NCI-H2227 treated with DMSO at 0.1 percent for 48 hours (cell line): Measurements from ENCODE around the gene IRS2.

Experiments
- DNase-seq: peaks from one replicate; lab custom pipeline; 2025; lab: John Stamatoyannopoulos, UW

The IRS2 gene

DNA sequence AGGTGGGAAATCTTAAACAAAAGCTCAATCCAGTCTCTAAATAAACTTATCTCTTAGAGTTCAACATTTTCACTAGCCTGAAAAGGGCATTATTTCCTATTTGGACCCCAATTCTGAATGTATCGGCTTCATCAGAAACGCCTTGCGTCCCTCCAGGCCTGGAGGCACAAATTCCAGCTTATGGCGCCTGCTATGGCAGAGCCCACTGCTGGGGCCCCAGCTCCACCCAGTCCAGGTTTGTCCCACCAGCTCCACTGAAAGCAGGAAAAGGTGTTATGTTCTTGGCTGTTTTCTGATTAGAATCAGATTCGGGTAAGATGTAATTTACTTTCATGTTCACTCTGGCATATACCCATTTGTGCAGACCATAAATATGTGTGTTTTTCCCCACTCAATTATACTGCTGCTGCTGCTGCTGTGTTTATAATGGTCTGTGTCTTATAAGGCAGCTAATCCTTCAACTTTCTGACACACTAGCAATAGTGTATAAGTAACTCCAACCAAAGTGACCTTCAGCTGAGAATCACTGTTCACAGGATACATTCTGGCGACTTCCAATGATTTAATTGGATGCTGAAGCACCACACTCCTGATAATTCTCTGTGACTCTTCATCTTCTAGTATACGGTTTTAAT, 6.4 kb downstream of the IRS2 start:
- DNase-seq = no peak

DNA sequence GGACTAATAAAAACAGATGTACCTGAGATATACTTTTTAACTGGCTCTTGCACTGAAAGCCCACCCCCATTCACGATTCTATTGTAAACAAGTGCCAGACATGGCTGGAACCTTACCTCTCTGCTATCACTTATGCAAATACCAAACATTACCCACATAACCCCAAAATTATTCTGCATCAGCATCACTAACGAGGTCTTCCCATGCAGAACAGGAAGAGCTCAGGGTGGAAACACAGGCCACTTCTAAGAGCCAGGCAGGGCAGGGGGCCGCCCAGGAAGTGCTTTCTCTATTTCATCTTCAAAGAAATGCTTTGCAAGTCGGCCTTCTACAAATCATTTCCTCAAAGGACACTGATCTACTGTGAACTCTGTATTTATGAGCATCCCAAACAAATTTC, 7.3 kb downstream of the IRS2 start:
- DNase-seq = no peak

DNA sequence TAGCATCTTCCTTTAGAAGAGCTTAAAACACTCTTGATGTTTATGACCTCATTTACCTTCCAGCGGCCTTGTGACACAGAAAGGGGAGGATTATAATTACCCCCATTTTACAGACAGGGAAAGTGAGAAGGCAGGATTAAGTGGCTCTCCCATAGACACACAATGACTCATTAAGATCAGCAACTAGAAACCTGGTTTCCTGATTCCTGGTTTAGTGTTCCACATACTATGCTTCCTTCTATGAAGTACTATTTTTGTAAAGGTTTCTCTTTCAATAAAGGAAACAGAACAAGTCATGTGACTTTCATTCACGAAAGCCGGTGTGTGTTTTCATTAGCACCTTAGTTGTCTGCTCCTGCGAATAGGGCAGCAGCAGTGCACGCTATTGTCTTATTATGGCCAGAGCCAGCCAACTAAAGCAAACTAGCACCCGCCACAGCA, 8.3 kb downstream of the IRS2 start:
- no peak for DNase-seq

DNA sequence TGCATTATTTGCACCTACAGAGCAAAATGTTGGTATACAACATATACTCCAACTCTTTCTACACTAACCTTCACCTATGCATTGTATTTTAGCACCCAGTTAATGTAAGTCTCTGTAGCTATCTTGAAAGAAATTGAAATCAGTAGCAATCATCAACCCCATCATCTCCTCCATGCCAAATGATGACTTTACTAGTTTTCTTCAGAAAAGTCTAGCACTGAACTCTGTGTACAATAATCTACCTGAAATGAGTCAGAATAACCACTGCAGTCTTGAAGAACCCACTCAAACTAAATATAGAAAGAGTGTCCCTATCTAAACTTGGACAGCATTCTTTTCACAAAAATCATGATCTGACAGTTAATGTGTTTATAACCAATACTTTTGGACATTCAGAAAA, 9.8 kb downstream of the IRS2 start:
- DNase-seq = no peak

DNA sequence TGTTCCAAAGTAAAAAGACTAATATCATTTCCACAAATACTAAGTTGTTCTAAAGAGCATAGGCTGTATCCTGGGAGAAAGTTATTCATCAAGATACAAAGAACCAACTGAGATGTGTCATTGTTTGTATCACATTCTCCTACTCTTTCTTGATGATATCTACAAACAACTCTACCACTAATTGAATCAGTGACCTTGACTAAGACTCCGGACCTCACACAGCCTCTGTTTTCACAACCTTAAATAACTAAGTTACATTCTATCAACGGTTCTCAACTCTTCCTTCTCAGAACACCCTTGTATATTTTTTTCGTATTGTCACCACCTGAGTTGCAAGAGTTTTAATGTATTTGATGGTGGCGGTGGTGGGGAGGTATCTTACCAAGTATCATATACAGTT, 12.6 kb downstream of the IRS2 start:
- no peak for DNase-seq

DNA sequence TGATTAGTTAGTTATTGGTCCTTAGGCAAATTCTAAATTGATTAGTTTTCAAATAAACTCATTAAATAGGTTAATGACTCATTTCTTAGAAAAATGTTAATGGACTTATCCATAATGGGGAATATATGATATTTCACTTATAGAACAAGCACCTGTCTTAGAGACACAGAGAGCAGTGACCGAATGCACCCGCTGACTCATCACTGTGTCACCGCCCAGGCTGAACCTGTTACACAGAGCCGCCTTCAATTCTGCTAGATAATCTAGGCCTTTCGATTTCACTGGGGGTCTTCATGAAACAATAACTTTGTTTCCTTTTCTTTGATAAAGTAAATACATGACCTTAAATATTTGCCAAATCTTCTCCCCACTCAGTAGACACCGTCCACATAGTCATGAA, 13.1 kb downstream of the IRS2 start:
- DNase-seq = no peak

DNA sequence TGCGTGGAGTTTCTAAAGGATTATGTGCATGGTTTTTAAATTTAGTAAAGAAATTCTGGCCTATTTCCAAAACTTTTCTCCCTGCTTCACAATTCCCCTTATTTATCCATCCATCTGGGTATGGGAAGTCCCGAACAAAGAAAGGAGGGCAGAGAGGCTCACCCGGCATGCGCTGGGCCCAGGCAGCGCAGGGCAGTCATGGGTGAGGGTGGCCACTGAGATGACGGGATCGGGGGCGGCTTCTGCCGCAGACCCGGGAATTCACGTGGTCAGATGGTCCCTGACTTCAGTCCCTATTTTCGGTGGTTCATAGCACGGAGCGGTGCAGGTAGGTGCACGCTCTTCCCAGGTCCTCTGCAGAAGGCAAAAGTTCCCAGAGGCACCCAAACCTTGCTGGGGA, 14.5 kb downstream of the IRS2 start:
- DNase-seq = no peak

DNA sequence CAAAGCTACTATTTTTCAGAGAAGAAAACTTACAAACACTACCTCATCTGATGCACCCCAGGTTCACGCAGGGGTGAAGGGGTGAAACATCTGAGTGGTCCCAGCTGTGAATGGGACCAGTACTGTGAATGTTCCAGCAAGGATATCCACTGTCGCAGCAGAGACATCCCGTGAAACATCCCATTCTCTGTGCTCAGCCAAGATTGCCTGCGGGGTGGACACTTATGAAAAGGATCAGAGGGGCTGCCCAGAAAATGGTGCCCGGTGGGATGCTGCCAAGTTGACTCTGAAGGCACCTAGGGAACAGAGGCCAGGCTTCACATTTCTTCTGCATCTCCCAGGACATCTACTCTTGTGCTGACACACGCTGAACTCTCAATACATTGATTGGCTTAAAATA, 15.9 kb downstream of the IRS2 start:
- DNase-seq = no peak

DNA sequence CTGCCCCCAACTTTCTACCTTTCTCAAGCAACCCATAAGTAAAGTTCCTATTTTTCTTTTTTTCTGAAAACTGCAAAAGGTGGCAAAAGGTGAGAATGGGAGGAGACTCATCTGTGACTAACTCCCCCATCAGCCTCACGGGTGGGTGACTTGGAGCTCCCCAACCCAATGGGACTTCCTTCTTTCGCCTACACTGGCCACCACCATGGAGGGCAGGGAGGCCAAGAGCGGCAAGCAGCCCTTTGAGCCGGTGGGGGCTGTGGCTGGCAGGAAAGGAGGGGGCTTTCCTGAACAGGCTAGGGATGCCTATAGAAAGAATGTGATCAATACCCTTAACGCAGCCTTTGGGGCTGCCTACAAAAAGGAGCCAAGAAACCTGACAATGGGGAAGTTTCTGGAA, 16.5 kb downstream of the IRS2 start:
- DNase-seq = no peak

DNA sequence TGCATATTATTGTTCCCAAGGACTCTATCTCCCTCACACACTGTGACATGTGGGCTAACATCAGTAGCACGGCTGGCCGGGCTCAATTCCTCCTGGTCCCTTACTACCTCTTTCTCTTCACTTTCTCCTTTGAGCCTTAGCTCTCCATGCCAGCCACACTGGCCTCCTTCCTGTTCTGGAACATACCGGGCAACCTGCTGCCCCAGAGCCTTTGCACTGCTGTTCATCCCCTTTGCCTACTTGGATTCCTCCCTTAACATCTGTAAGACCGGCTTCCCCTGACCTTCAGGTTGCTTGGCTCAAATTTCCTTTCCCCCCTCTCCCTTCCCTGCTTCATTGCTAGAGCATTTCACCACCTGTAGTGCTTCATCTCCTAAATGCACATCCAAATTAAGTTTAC, 17.1 kb downstream of the IRS2 start:
- DNase-seq = no peak

DNA sequence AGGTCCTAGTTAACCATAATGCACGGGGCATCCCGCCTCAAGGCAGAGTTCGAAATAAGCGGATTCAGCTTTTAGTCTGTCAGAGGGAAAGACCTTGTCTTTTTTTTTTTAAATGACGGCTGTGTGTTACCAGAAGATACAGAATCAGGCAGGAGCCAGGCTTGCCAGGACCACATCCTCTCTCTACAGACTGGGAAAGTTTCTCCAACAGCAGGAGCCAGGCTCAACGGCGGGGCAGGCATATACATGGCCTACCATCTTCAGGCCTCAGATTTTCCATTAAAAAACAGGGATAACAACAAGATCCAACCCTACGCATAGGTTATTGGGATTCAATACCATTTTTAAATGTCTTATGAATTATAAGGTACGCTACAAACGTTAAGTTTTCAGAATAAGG, 17.8 kb downstream of the IRS2 start:
- DNase-seq = no peak

DNA sequence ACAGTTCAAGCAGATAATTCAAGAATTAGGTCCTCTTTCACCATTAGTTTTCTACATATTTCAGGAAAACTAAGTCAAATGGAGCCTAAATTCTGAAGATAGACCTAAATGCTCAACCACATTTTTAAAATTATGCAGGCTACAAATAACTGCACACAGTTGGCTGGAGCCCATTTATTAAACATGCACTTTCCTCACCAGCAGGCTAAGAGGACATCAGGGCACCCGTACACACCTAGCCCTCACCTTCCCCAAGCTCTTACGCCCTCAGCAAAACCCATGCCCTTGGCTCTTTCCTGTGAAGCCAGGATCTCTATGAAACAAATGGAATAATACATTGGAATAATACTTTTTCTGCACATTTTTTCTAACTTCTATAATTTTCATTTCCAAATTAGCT, 18.2 kb downstream of the IRS2 start:
- DNase-seq = no peak

DNA sequence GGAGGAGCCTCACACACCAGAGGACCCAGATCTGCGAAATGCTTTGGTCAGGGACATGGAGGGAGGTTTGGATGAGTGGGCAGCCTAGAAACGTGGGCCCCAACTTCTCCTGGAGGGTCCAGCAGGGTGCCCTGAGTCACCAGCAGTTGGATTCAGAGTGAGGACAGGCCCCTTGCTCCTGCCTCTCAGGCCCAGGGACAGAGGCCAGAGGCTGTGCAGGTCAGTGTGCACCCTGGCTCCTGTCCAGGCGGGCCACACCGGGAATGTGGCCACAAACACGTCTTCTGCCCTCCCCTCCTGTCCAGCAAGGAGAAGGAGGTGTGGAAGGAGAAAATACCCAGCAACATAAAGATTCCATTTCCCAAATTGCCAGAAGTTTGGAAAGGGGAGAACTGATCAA, 19.4 kb downstream of the IRS2 start:
- DNase-seq = no peak

DNA sequence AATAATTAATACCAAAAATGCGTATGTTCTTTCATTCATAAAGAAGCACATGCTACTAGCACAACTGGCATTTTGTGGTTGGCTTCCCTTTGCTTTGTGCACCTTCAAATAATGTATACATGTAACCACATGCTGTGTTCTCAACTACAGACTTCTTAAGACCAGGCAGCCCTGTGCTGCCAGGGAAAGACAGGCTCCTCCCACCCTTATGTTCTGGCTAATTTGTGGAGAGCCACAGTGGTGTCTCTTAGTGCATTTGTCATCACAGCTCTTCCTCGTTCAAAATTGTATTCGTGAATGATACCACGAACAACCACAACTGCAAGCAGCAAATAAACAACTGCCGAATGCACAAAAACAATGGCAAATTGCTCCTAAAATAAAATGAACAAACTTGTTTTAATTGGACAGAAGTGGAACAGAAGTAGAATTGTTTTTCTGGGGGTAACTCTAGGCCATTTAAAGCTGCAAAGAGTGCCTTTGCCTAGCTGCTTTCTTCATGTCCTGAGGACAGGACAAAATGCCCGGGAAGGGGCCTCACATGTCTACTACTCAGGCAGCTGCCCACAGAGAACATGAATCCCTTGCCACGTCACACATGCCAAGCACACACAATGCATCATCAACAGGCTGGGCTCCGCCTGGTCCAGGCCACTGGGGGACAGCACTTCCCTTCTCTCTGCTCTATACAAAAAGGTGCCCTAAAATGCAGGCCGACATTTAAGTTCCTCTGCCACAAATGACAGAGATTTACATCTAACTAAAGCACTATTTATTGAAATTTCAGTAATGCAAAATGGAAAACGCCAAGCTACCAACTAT, 21.7 kb downstream of the IRS2 start:
- no peak for DNase-seq

DNA sequence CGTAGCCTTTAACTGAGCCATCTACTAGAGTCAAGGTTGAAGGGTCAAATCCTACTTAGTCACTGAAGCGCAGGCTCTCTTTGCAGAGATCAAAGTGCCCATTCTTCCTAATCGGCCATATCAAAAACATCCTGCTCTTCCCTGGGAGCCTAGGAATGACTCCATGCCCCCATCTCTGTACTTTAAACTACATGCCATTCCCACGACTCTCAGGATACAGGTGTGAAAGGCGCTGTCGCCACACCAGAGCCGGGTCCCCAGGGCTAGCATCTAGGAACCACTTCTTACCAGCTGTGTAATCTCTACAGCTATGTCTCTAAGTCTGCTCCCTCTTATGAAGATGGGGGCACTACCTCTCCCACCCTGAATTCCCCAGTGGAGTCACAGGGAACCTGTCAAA, 22.3 kb downstream of the IRS2 start:
- DNase-seq = no peak

DNA sequence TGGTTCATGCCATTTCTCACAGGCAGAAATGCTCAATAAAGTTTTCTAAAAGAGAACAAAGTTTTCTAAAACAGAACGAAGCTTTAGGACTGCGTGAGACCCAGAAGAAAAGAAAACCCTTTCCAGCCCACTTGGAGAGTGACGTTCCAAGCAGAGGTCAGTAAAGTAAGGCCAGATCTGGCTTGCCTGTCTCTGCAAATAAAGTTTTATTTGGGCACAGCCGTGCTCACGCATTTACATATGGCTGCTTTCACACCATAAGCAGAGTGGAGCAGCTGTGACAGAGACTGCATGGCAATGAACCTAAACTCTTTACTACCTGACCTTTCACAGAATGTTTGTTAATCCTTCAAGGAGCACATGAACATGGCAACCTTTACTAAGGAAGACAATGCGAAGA, 23.6 kb downstream of the IRS2 start:
- DNase-seq = no peak

DNA sequence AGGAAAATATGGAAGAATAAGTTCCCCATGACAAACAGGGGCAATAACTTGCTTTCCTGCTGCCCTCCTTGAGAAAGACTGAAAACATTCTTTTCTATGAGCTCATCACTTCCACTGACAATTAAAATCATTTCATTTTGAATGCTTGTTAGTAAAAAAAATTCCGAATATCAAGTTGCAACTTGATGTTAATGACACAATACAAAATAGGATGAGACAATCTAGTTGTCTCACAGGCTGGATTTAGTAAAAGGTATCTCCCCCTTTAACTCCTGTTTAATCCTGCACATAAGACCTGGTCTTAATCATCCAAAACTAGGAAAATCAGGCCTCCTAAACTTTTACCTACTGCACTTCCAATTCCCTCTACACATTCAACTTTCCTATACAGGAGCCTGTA, 24.7 kb downstream of the IRS2 start:
- no peak for DNase-seq

DNA sequence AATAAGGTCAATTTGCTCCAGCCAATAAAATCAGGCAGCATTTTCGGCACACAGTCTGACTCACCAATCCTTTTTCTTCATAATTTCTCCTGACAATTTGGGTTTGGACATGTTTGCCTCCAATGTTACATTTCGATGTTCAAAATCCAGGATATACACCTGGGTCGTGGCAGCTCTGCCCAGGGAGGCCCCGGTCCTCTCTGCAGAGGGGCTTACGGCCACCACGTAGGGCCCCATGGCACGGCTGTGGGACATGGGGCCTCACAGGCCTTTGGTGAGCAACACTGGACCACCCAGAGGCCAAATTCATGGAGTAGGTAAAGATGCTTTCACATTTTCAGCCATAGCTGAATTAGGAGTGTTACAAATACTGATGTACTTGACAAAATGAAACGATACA, 25.4 kb downstream of the IRS2 start:
- DNase-seq = no peak

DNA sequence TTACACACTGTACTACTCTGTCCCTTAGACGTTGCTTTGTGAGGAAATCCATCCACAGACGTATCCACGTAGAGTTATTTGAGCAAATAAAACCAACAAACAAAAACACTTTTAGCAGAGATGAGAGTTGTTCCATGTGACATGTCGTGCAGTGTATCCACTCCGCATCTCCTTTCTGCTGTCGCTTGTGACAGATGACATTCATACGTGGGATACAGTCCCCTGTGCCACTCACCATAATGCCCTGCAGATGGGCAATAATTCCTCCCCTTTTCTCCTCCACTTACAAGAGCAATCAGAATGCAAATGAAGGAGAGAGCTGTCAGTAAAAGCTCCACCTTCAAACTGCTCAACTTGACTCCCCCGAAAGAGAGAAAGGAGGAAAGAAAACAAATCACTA, 26.0 kb downstream of the IRS2 start:
- no peak for DNase-seq

DNA sequence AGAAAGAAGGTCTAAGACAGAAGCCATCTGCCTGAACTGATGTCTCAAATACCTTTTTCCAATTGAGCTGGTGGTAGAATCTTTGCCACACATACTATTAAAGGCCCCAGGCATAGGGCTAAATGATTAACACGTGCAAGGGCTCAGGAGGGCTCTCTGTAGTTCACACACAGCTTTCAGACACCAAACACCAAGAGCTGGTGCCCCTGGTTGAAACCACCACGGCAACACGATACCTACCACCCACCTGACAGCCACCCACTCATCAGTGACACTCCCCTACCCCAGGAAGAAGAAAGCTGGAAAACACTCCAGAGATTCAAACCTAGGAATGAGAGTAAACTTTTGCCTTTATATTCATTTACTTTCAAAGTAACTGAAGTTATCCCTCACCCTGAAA, 26.8 kb downstream of the IRS2 start:
- no peak for DNase-seq

DNA sequence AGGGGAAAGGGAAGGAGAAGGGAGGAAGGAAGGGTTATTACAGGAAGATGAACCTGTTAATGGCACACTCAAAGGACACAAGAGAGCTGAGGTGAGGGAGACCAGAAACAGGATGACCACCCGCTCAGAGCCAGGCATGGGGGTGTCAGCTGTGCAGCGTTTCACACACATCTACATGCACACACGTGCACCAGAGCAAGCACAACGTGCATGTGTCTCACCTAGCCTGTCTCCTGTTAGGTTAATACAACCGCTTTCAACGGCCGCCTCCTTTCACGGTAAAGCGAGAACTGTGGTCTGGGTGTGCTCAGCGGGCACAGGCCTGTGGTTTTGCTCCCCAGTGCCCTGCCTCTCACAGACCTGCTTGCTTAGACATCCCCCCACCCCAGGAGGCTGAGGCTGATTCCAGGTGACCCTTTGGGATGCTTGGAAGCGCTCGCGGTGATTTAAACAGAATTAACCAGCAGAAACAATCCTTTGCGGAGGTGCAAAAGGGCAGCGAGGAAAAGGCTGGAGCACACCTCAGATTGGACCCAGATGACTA, 27.4 kb downstream of the IRS2 start:
- DNase-seq = no peak

DNA sequence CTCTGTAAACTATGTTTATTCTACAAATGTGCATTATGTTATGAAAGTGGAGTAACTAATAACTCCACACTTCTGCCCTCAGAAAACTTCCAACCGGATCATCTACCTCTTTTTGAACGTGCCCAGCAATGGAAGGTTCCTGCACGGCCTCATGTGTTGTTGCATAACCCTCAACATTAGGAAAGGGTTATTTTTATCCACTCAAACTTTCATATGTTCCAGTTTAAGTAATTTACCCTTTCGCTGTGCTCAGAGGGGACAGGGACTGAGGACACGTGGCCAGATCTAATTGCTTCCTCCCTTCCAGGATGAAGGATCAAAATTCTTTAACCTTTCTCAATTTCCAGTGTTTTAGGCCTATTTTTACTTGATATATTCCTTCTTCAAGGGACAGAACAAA, 29.6 kb downstream of the IRS2 start:
- no peak for DNase-seq

DNA sequence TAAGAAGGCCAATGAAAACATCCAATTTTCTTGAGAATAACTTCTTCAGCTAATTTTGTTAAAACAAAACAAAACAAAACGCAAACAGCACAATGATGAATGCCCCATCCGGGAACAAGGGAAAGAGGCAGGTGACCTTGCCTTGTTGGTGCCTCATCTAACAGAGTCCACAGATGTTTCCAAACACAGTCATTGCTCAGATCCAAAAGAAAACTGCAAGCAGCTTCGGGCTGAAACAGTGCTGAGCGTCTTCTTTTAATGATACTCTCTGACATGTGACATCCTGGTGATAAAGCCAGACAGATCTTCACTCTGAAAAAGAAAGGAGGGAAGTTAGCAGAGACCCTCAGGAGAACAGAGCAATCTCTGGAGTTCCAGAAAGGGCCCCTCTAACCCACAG, 30.4 kb downstream of the IRS2 start:
- DNase-seq = no peak

DNA sequence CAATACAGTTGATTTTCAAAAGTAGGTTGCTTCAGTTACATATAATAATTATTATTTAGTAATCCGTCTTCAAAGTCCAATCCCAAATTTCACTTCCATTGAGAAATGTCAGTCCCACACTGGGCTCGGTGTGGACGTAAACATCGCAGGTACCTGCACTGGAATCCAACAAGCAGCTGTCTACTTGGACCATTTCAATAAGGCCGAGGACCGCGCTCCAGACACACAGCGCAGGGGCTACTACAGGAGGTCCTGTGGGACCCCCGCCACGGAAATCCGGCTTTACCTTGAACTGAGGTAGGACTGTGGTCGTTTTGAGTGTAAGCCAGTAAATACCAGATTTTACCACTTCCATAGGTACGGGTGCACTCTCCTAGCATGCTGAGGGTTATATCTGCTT, 30.8 kb downstream of the IRS2 start:
- no peak for DNase-seq
